Effector memory CD8-positive, alpha-beta T cell (primary cell): Measurements from ENCODE around the gene KLHL6.
"Not testable (repeated sequence)": the region's sequence is repeated elsewhere in the genome, so short reads cannot be mapped to it uniquely, and the experiment has no call there.

Experiments
- ATAC-seq: fragments of 150-1000 bp; cut with Tn5 transposase; replicated peaks from 2 replicates; pipeline ENCODE4 v1.10.0; 2021; ENCODE audit warnings: mild to moderate bottlenecking, moderate library complexity
- DNase-seq, 3 experiments: peaks; one replicate each; pipeline ENCODE4 v3.0.0; 2021
- H3K27ac Mint-ChIP-seq, 2 donors: one replicate each; pipeline ENCODE4 v1.8.0; 2022; ENCODE audit warnings: mild to moderate bottlenecking in 2 of 2, mixed read lengths in 2 of 2, moderate library complexity in 2 of 2
- H3K27me3 Mint-ChIP-seq, 2 donors: one replicate each; pipeline ENCODE4 v1.8.0; 2022; ENCODE audit warnings: mixed read lengths in 2 of 2
- H3K36me3 Mint-ChIP-seq: one replicate; pipeline ENCODE4 v1.8.0; 2022; ENCODE audit warnings: mild to moderate bottlenecking, moderate library complexity, mixed read lengths; ENCODE audit not compliant: insufficient read depth
- H3K4me1 Mint-ChIP-seq, 2 donors: one replicate each; pipeline ENCODE4 v1.8.0; 2022; ENCODE audit warnings: low read depth in 2 of 2, mixed read lengths in 2 of 2
- H3K4me3 Mint-ChIP-seq, 2 donors: one replicate each; pipeline ENCODE4 v1.8.0; 2022; ENCODE audit warnings: mild to moderate bottlenecking in 2 of 2, mixed read lengths in 2 of 2, moderate library complexity in 2 of 2
- H3K9me3 Mint-ChIP-seq, 2 donors: one replicate each; pipeline ENCODE4 v1.8.0; 2022; ENCODE audit warnings: mixed read lengths in 2 of 2

KLHL6 gene

DNA sequence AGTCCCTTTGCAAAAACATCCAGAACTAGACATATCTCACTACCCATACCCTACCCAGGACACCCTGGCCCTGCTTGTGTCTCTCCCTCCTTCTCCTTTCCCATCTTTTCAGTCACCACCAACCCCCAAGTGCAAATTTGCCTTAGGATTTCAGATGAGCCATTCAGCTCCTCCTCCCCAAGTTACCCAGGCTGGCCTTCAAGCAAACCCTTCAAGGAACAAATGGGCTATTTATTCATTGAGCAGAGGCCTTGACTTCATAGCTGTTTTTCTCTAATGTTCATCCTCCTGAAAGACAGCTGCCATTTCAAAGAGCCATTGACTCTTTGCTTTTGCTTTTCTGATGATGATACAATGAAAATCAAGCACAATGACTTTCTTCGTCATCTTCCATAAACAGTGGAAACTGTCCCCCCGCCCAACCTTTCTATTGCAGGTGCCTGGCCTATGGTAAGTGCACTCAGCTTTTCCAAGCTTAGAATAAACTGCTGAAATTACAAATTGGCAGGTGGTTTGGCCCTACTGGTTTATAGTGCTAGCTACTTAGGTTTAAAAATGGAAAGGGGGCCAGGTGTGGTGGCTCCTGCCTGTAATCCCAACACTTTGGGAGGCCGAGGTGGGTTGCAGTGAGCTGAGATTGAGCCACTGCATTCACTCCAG is 26.1 kb upstream of the KLHL6 start:
- H3K27ac Mint-ChIP-seq = no peak overlapping the region
- no peak overlapping the region for H3K4me3 Mint-ChIP-seq
- H3K27me3 Mint-ChIP-seq = peaks cover 0 to 29% of the 10 kb centered on the region in 2 donors
- H3K36me3 Mint-ChIP-seq = peaks cover 4% of the 10 kb centered on the region
- DNase-seq (no peak), ATAC-seq (no peak)
- no peaks in the 10 kb centered on the region for H3K9me3 Mint-ChIP-seq
- peaks cover 2 to 15% of the 10 kb centered on the region in 2 donors for H3K4me1 Mint-ChIP-seq

DNA sequence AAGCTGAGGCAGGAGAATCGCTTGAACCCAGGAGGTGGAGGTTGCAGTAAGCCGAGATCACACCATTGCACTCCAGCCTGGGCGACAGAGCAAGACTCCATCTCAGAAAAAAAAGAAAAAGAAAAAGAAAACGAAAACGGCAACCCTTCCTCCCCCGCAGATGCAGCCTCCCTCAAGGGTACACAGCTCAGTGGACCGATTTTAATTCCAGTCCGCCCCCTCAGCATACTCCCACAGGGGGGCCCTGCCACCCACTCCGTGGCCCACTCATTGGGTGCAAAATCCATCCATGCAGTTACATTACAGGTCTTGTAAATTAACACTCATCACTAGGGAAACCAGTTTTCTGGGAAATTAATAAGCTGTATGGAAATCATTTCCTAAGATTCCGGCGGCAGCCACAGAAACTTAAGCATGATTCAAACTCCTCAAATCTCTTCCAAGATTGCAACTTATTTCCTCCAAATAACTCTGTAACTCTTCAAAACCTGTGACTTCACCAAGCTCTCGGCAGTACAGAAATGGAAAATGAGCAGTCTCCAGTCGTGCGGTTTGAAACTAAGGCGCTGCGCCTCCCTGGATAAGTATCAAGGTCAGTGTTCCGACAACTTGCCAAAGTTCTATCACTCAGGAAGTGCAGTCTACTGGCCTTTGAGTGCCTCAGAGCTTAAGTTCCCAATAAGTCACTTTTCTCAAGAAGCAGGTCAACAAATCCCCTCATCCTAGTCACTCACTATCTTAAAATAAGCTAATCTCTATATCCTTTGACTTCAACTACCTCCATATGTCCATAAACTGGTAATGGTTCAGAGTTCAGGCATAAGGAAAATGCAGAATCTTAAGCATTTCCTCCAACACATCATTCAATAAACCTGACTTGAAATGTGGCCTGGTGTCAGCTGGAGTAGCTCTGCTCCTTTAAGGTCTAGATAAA is 24.7 kb upstream of the KLHL6 start:
- H3K4me3 Mint-ChIP-seq = no peak overlapping the region
- ATAC-seq (no peak), DNase-seq (no peak)
- H3K27me3 Mint-ChIP-seq = peaks cover 0 to 29% of the 10 kb centered on the region in 2 donors
- peaks cover 0 to 9% of the 10 kb centered on the region in 2 donors for H3K4me1 Mint-ChIP-seq
- peak overlapping the region in 1 of 2 donors; percentile 2 for H3K27ac Mint-ChIP-seq
- H3K9me3 Mint-ChIP-seq = no peaks in the 10 kb centered on the region
- H3K36me3 Mint-ChIP-seq = peaks cover 4% of the 10 kb centered on the region

DNA sequence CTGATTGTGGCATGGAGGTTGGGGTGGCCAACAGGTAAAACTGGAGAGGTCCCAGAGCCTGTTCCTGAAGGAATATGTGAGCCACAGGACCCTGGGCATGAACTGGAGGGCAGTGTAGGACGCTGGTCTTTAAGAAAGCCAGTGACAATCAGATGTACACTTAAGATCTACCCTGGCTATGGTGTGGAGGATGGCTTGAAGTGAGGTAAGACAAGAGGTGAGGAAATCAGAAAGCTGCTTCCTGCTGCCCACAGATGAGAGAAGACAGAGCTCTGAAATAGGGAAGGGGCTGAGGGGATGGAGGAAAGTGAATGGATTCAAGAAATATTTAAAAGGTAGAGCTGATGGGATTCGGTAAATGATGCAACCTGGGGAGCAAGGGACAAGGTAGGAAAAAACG is 22.7 kb upstream of the KLHL6 start:
- H3K27ac Mint-ChIP-seq = no peak overlapping the region
- H3K4me1 Mint-ChIP-seq = peaks cover 0 to 9% of the 10 kb centered on the region in 2 donors
- H3K4me3 Mint-ChIP-seq = no peak overlapping the region
- DNase-seq (no peak), ATAC-seq (no peak)
- H3K9me3 Mint-ChIP-seq = no peaks in the 10 kb centered on the region
- peaks cover 0 to 29% of the 10 kb centered on the region in 2 donors for H3K27me3 Mint-ChIP-seq
- H3K36me3 Mint-ChIP-seq = peaks cover 4% of the 10 kb centered on the region

DNA sequence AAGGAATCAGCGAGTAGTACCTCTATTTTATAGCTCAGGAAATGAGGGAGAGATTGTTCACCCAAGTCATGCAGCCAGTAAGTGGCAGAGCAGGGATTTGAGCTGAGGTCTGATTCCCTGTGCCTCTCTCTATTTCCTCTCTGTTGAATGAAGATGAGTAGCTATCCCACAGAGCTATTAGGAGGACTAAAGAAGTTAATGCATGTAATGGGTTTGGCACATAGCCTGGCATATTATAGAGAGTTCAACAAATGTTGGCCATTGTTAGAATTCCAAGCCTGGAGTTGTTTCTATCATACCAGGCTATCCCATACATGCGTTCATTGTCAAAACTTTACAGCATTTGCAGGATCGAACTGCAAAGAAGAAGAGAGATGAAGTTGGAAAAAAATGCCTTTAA is 21.8 kb upstream of the KLHL6 start:
- Mint-ChIP-seq H3K4me3 (no peak overlapping the region), H3K27me3 (peaks cover 0 to 29% of the 10 kb centered on the region in 2 donors), H3K27ac (no peak overlapping the region), H3K36me3 (peaks cover 4% of the 10 kb centered on the region), H3K9me3 (no peaks in the 10 kb centered on the region), H3K4me1 (peaks cover 0 to 9% of the 10 kb centered on the region in 2 donors)
- ATAC-seq (no peak), DNase-seq (no peak)

DNA sequence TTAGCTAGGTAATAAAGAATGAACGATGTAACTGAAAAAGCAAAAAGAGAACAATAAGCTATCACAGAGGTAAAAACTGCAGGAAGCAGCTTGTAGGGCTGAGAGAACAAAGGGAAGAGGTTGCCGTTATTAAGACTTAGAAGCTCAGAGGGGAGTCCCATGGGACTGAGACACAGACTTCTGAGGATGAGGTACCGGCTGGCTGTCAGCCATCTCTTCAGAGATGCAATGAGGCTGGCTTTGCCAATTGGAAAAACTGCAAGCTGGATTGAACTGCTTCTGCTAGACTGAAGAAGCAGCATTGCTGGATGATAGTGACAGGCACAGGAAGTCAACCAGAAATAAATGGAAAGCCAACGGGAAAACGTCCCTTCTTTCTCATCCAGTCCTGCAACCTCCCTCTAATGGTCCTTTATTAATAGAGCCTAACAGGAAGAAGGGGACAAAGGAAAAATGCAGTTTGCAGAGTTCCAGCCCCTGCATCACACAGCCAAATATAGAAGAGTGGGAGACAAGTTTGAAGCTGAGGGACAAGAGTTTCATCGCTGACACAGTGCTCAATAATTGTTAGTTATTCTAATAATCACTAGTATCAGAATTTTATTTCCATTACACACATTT is 21.1 kb upstream of the KLHL6 start:
- no peak overlapping the region for H3K4me3 Mint-ChIP-seq
- H3K4me1 Mint-ChIP-seq = peaks cover 0 to 9% of the 10 kb centered on the region in 2 donors
- H3K36me3 Mint-ChIP-seq = peaks cover 4% of the 10 kb centered on the region
- DNase-seq = no peak
- H3K27ac Mint-ChIP-seq = no peak overlapping the region
- no peak for ATAC-seq
- H3K27me3 Mint-ChIP-seq = peaks cover 0 to 29% of the 10 kb centered on the region in 2 donors
- no peaks in the 10 kb centered on the region for H3K9me3 Mint-ChIP-seq

DNA sequence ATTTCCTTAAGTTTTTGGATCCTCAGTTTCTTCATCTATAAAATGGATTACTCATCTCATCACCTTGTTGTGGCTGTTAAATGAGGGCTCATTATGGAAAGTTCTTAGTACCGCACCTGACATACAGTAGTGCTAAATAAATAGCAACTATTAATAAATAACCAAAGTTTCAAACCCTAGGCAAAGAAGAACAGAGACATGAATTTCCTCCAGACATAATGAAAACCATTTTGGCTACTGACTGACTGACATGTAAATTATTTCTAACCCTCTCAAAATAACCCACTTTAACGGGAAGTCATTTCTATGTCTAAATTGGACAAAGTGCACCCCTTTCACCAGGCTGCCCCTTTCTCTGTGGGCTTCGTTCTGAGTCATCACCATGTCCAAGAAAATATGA is 17.4 kb upstream of the KLHL6 start:
- Mint-ChIP-seq H3K36me3 (no peaks in the 10 kb centered on the region), H3K9me3 (no peaks in the 10 kb centered on the region), H3K4me1 (peaks cover 0 to 2% of the 10 kb centered on the region in 2 donors), H3K27me3 (peaks cover 8 to 22% of the 10 kb centered on the region in 2 donors), H3K4me3 (no peak overlapping the region), H3K27ac (no peak overlapping the region)
- DNase-seq (no peak), ATAC-seq (no peak)

DNA sequence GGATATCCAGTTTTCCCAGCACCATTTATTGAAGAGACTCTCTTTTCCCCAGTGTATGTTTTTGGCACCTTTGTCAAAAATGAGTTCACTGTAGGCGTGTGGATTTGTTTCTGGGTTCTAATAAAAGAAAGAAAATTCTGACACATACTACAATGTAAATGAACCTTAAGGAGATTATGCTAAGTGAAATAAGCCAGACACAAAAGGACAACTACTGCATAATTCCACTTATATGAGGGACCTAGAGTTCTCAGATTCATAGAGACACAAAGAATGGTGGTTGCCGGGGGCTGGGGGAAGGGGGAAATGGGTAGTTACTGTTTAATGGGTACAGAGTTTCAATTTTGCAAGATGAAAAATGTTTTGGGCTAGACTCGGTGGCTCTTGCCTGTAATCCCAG is 14.7 kb upstream of the KLHL6 start:
- not testable (repeated sequence) for H3K27ac Mint-ChIP-seq, H3K4me1 Mint-ChIP-seq
- H3K27me3 Mint-ChIP-seq = peaks cover 8 to 15% of the 10 kb centered on the region in 2 donors

DNA sequence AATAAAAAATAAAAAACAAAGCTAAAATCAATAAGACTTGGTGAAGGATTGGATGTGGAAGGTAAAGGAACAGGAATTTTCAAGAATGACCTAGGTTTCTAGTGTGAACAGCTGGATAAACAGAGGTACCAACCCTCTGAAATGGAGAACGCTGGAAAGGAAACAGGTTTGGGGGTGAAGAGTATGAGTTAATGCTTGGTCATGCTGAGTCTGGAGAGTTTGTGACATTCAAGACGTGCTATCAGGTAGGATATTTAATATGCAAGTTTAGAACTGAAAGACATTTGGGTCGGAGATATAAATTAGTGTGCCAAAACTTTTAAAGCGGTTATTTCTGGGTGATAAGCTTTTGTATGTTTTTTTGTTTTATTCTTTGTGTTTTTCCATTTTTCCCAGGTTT is 11.4 kb upstream of the KLHL6 start:
- Mint-ChIP-seq H3K4me1 (peaks cover 0 to 2% of the 10 kb centered on the region in 2 donors), H3K4me3 (no peak overlapping the region), H3K27me3 (peaks cover 8 to 15% of the 10 kb centered on the region in 2 donors), H3K9me3 (no peaks in the 10 kb centered on the region), H3K36me3 (no peaks in the 10 kb centered on the region), H3K27ac (no peak overlapping the region)
- DNase-seq = no peak
- no peak for ATAC-seq

More for the DNA sequence above, 14.7 kb upstream of the KLHL6 start:
- H3K36me3 Mint-ChIP-seq, H3K4me3 Mint-ChIP-seq, H3K9me3 Mint-ChIP-seq, DNase-seq, ATAC-seq: not testable (repeated sequence)

DNA sequence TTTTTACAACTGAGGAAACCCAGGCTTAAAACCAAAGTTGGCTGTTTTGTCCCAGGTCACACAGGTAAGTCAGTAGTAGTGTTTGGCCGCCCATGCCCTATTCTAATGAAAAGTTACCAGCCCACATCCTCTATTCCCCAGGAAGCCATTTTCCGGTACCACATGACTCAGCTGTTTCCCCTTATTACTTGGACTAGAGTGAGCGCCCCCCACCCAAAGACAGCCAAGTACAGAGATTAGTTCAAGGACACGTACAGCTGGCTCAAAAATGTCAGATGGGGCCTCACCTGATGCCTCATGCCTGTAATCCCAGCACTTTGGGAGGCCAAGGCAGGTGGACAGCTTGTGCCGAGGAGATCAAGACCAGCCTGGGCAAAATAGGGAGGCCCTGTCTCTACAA is 8.5 kb upstream of the KLHL6 start:
- H3K4me3 Mint-ChIP-seq = no peak overlapping the region
- peaks cover 0 to 2% of the 10 kb centered on the region in 2 donors for H3K4me1 Mint-ChIP-seq
- ATAC-seq (no peak), DNase-seq (no peak)
- peak overlapping the region in 1 of 2 donors; percentile 20 for H3K27ac Mint-ChIP-seq
- H3K36me3 Mint-ChIP-seq = no peaks in the 10 kb centered on the region
- no peaks in the 10 kb centered on the region for H3K27me3 Mint-ChIP-seq
- no peaks in the 10 kb centered on the region for H3K9me3 Mint-ChIP-seq

DNA sequence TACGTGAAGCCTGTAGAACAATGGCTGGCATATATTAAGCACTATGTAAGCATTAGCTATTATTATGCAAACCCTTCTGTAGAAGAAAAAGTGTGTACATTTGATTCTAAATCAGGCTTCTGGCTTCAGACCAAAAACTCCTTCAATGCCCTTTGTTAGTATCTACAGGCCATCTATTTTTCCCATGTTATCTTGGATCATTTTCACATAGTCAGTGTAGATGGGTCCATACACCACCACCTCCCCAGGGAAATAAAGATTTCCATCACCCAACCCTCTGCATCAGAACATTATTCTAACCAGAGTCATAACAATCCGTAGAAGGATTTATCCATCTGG is 8.0 kb upstream of the KLHL6 start:
- H3K9me3 Mint-ChIP-seq = no peaks in the 10 kb centered on the region
- H3K27me3 Mint-ChIP-seq = no peaks in the 10 kb centered on the region
- H3K27ac Mint-ChIP-seq = no peak overlapping the region
- DNase-seq (no peak), ATAC-seq (no peak)
- no peaks in the 10 kb centered on the region for H3K36me3 Mint-ChIP-seq
- H3K4me3 Mint-ChIP-seq = no peak overlapping the region
- H3K4me1 Mint-ChIP-seq = peaks cover 0 to 2% of the 10 kb centered on the region in 2 donors

DNA sequence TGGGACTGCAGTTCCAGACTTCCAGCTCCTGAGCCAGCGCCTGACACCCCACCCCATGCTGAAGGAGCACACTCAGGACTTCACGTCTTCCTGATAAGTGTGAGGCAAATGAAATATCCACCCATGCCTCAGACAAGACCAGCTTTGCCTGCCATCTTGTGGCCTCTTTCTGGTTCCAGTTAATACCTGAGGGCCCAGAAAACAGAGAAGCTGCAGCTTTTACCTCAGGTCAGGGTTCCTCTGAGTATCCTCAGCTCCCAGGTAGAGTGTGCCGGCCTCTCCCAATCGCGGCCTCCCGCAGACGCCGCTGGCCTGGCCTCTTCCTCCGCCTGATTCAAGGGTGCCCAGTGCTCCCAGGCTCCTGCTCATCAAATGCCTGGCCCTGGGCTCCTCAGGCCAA is 5.1 kb upstream of the KLHL6 start:
- H3K4me3 Mint-ChIP-seq = no peak overlapping the region
- H3K4me1 Mint-ChIP-seq = peaks cover 10 to 11% of the 10 kb centered on the region in 2 donors
- no peaks in the 10 kb centered on the region for H3K36me3 Mint-ChIP-seq
- no peaks in the 10 kb centered on the region for H3K9me3 Mint-ChIP-seq
- no peak for ATAC-seq
- DNase-seq = no peak
- no peaks in the 10 kb centered on the region for H3K27me3 Mint-ChIP-seq
- H3K27ac Mint-ChIP-seq = no peak overlapping the region

DNA sequence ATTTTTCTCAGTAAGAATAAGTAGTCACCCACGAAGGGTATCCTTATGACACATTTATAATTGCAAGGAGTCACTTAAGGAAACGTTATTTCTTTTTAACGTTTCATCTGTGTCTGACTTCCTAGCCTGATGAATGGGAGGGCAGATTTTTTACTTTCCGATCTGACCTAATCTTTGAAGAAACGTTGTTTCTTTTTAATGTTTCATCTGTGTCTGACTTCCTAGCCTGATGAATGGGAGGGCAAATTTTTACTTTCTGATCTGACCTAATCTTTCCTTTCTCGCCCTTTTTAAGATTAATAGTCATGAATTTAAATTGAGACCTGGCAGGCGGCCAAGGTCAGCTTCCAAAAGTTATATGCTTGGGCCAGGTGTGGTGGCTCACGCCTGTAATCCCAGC is 3.0 kb upstream of the KLHL6 start:
- ATAC-seq (no peak), DNase-seq (no peak)
- no peak overlapping the region for H3K4me3 Mint-ChIP-seq
- H3K9me3 Mint-ChIP-seq = peaks cover 0 to 1% of the 10 kb centered on the region in 2 donors
- H3K36me3 Mint-ChIP-seq = no peaks in the 10 kb centered on the region
- H3K27ac Mint-ChIP-seq = peak overlapping the region in 1 of 2 donors; percentile 76
- H3K27me3 Mint-ChIP-seq = no peaks in the 10 kb centered on the region
- H3K4me1 Mint-ChIP-seq = peaks cover 25 to 30% of the 10 kb centered on the region in 2 donors

DNA sequence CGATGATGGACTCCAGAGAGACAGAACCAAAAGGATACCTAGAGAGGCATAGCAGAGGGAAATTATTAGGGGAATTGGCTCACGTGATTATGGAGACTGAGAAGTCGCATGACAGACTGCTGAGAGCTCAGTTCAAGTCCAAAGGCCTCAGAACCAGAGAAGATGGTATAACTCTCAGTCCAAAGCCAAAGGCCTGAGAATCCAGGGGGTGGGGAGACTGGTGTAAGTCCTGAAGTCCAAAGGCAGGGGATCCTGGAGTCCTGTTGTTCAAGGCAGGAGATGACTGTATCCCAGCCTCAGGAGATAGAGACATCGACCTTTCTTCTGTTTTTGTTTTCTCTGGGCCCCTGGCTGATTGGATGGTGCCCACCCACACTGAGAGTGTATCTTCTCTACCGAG is 1.2 kb upstream of the KLHL6 start:
- Mint-ChIP-seq H3K4me1 (peaks cover 33 to 38% of the 10 kb centered on the region in 2 donors), H3K27me3 (no peaks in the 10 kb centered on the region), H3K27ac (peak overlapping the region in 1 of 2 donors; percentile 99), H3K9me3 (peaks cover 0 to 1% of the 10 kb centered on the region in 2 donors), H3K36me3 (no peaks in the 10 kb centered on the region), H3K4me3 (no peak overlapping the region)
- ATAC-seq (no peak), DNase-seq (no peak)
